ENCODE data around the gene NUP58. TPM values are rescaled to one million over a fixed set of nuclear protein-coding genes. Genes with fewer than 3 reads are reported as not detected.
"Not testable (repeated sequence)": the region's sequence is repeated elsewhere in the genome, so short reads cannot be mapped to it uniquely, and the experiment has no call there.

The NUP58 gene
- polyA plus RNA-seq, 12 donors: 34.8 to 52.7 (median 42.7) TPM; not detected in 1

GRCh38 chr13:25295701-25296100 is 5.7 kb upstream of the NUP58 start:
- no peak for DNase-seq

DNA sequence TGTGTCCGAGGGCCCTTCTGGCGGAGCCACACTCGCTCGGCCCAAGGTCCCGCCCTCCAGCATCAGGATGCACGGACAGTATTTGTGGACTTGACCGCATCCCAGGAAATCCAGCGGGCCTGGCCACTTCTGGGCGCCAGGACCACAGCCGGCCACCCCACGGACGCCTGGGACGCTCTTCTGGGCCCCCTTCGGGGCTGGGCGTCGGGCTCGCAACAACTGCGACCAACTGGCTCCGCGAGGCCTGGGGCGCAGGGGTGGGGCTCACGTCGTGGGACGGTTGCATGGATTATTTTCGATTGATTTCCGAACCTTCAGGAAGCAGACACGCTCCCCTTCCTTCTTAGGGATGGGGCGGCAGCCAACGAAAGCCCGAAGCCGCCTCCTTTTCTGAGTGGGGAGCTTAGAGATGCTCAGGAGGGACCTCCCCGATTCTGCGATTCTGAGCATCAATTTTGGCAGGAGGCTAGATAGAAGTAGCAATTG is 521 bp upstream of the NUP58 start:
- DNase-seq: no peak

DNA sequence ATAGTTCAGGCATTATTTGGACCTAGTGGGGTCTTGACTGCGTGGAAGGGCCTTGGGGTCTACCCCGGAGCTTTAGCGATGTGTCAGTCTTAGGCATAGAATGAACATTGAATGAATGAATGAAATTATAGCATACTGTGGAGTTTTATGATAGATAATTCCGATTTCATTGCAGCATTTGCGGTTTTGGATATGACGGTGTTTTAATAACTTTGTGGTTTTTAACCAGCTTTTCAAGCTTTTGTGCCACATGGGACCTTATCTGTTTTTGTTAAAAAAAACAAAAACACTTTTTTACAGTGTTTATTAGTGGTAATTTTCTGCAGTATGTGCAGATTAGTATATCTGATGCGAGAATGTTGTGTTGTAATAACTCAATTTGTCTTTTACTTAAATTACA is 696 bp downstream of the NUP58 start:
- no peak for DNase-seq

- no peak for DNase-seq
These were observed 5.4 kb downstream of the NUP58 start for GRCh38 chr13:25306671-25307464.

- no peak for DNase-seq
These were observed 9.5 kb downstream of the NUP58 start for GRCh38 chr13:25310891-25311290.

GRCh38 chr13:25318946-25319345 is 17.5 kb downstream of the NUP58 start:
- not testable (repeated sequence) for DNase-seq

- no peak for DNase-seq
These were observed 18.3 kb downstream of the NUP58 start for GRCh38 chr13:25319771-25320170.

DNA sequence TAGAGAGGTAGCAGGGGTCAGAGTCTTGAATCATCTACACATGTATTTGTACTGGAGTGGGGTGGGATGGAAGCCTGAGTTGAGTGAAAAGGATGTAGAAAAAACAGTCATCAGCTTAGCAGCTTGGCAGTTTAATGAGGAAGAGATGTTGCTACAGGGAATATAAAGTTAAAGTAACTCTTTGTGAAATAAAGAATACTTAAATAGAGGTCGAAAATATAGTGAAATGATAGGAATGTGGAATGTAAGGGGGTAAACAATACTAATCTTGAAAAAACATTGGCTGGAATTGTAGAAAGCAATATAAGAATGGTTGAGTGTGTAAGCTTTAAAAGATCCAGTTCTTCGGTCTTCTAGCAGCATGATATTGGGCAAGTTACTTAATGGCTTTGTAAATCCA is 22.7 kb downstream of the NUP58 start:
- DNase-seq: no peak

DNA sequence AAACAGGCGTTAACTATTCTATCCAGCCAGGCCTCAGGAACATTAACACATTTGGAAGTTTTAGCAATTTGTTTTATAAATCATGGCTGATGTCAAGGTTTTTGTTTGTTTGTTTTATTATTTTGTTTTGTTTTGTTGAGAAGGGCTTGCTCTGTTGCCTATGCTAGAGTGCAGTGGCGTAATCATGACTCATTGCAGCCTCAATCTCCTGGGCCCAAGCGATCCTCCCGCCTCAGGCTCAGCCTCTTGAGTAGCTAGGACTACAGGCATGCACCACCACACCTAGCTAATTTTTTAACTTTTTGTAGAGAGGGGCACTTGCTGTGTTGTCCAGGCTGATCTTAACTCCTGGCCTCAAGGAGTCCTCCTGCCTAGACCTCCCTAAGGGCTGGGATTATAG is 28.3 kb downstream of the NUP58 start:
- no peak for DNase-seq

GRCh38 chr13:25330541-25330940 is 29.1 kb downstream of the NUP58 start:
- DNase-seq: no peak

GRCh38 chr13:25335856-25336255 is 34.4 kb downstream of the NUP58 start:
- no peak for DNase-seq

- DNase-seq: no peak
These were observed 44.2 kb downstream of the NUP58 start for GRCh38 chr13:25345576-25345975.

DNA sequence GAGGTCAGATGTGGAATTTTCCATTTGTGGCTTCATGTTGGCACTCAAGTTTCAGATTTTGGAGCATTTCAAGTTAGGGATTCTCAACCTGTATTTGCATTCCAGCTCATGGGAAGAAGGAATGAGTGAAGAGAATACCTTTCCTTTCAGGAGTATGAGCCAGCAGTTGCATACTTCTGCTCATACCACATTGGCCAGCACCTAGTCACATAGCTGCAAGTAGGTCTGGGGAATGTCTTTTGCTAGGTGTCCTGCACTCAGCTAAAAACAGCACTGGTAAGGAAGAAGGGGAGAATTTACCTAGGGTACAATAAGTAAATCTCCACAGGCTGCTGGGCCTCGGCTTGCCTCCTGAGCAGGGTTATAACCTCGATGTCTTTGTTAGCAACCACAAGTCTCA is 45.7 kb downstream of the NUP58 start:
- DNase-seq: no peak

DNA sequence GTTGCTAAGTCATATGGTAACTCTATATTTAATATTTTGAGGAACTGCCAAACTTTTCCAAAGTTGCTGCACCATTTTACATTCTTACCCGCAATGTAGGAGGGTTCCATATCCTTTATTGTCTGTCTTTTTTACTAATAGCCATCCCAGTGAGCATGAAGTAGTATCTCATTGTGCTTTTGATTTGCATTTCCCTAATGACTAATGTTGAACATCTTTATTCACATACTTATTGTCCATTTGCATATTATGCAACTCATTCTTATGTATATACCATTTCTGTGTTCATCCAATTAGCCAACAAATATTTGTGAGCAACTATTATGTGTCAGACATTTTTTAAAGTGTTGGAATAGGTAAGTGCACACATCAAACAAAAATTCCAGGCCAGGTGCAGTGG is 50.0 kb downstream of the NUP58 start:
- DNase-seq: no peak

DNA sequence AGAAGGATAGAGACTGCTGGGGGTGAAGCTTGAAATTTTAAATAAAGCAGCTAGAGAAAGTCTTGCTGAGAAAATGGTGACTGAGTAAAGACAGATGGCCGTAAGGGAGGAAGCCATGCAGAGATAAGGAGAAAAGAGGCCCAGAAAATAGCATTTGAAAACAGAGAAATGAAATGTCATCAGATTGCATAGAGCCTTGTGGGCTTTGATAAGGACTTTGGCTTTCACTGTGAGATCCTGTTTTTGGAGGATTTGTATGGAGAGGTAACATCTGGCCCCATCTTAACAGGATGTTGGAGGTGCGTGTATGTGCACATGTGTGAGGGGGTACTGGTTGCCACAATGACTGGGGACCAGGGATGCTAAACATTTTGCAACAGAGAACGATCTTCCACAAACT is 50.8 kb downstream of the NUP58 start:
- DNase-seq: no peak

GRCh38 chr13:25352806-25353205 is 51.4 kb downstream of the NUP58 start:
- no peak for DNase-seq

- DNase-seq: no peak
These were observed 51.9 kb downstream of the NUP58 start for GRCh38 chr13:25353344-25353743.

GRCh38 chr13:25354377-25354776 is 53.0 kb downstream of the NUP58 start:
- no peak for DNase-seq

- DNase-seq: not testable (repeated sequence)
These were observed 59.0 kb downstream of the NUP58 start for GRCh38 chr13:25360443-25360842.

- DNase-seq: no peak
These were observed 64.4 kb downstream of the NUP58 start for GRCh38 chr13:25365720-25366235.

GRCh38 chr13:25371158-25371874 is 69.9 kb downstream of the NUP58 start:
- no peak for DNase-seq

GRCh38 chr13:25371875-25372283 is 70.5 kb downstream of the NUP58 start, which contains the start of gene ATP8A2:
TSS of gene ATP8A2 (plus strand) at chr13:25371974. CDS start at chr13:25372213, 239 bp downstream.
- DNase-seq: no peak

All from muscle of arm (tissue), 12 donors.